Type B pancreatic cell (in vitro differentiated cells): Measurements from ENCODE around the gene POLH. TPM values are rescaled to one million over a fixed set of nuclear protein-coding genes. Genes with fewer than 3 reads are reported as not detected.

Experiments used
- DNase-seq: peaks from one replicate; pipeline ENCODE4 v3.0.0; 2021; ENCODE audit warnings: mixed read lengths; ENCODE audit not compliant: unreplicated experiment; ENCODE audit errors: extremely low spot score
- H3K27ac Mint-ChIP-seq: 2 replicates; pipeline ENCODE4 v1.8.0; 2021; ENCODE audit warnings: mild to moderate bottlenecking, mixed read lengths
- H3K27me3 Mint-ChIP-seq: 2 replicates; pipeline ENCODE4 v1.8.0; 2021; ENCODE audit warnings: mixed read lengths
- H3K36me3 Mint-ChIP-seq: 2 replicates; pipeline ENCODE4 v1.8.0; 2021; ENCODE audit warnings: mixed read lengths
- H3K4me1 Mint-ChIP-seq: one replicate; pipeline ENCODE4 v1.8.0; 2021; ENCODE audit warnings: mixed read lengths; ENCODE audit not compliant: unreplicated experiment
- H3K4me3 Mint-ChIP-seq: 2 replicates; pipeline ENCODE4 v1.8.0; 2021; ENCODE audit warnings: mild to moderate bottlenecking, mixed read lengths
- H3K9me3 Mint-ChIP-seq: 2 replicates; pipeline ENCODE4 v1.8.0; 2021; ENCODE audit warnings: mixed read lengths
- CTCF ChIP-seq: fragments of 200-600 bp; sonication (generic); conservative IDR thresholded peaks from 2 replicates; pipeline ENCODE4 v1.5.0; 2021; ENCODE audit warnings: antibody characterized with exemption, mild to moderate bottlenecking
- total RNA-seq: library from RNA; stranded (reverse); gene quantifications from 2 replicates; pipeline ENCODE4 v1.2.1, GENCODE V29; 2021; ENCODE audit warnings: low replicate concordance

POLH gene
- total RNA-seq, 1 donor from 2014 or later = 33.2 TPM

GRCh38 chr6:43608310-43608763 lies 32.4 kb downstream of the POLH start:
- Mint-ChIP-seq H3K4me3 (no peak overlapping the region), H3K9me3 (no peaks in the 10 kb centered on the region), H3K36me3 (peaks cover 22% of the 10 kb centered on the region), H3K27me3 (no peaks in the 10 kb centered on the region), H3K27ac (no peak overlapping the region), H3K4me1 (peaks cover 4% of the 10 kb centered on the region)
- peak; percentile 91 for TF ChIP-seq CTCF
- DNase-seq = no peak

GRCh38 chr6:43608807-43609206 lies 32.8 kb downstream of the POLH start:
- no peak for DNase-seq
- H3K4me1 Mint-ChIP-seq = peaks cover 4% of the 10 kb centered on the region
- no peaks in the 10 kb centered on the region for H3K27me3 Mint-ChIP-seq
- no peak overlapping the region for H3K4me3 Mint-ChIP-seq
- no peak overlapping the region for H3K27ac Mint-ChIP-seq
- TF ChIP-seq CTCF = no peak
- no peaks in the 10 kb centered on the region for H3K9me3 Mint-ChIP-seq
- peaks cover 20% of the 10 kb centered on the region for H3K36me3 Mint-ChIP-seq

- H3K4me3 Mint-ChIP-seq = no peak overlapping the region
- no peak for DNase-seq
- no peaks in the 10 kb centered on the region for H3K9me3 Mint-ChIP-seq
- peaks cover 19% of the 10 kb centered on the region for H3K36me3 Mint-ChIP-seq
- H3K27ac Mint-ChIP-seq = no peak overlapping the region
- no peak for TF ChIP-seq CTCF
- H3K4me1 Mint-ChIP-seq = peaks cover 4% of the 10 kb centered on the region
- H3K27me3 Mint-ChIP-seq = no peaks in the 10 kb centered on the region
Measured at GRCh38 chr6:43609402-43609801, 33.4 kb downstream of the POLH start.

- H3K36me3 Mint-ChIP-seq = peaks cover 14% of the 10 kb centered on the region
- no peak for TF ChIP-seq CTCF
- H3K27ac Mint-ChIP-seq = no peak overlapping the region
- DNase-seq = no peak
- H3K27me3 Mint-ChIP-seq = no peaks in the 10 kb centered on the region
- H3K9me3 Mint-ChIP-seq = no peaks in the 10 kb centered on the region
- no peak overlapping the region for H3K4me3 Mint-ChIP-seq
- H3K4me1 Mint-ChIP-seq = peaks cover 4% of the 10 kb centered on the region
Measured at GRCh38 chr6:43610431-43610830, 34.4 kb downstream of the POLH start.

- H3K9me3 Mint-ChIP-seq = no peaks in the 10 kb centered on the region
- no peak for TF ChIP-seq CTCF
- no peak overlapping the region for H3K27ac Mint-ChIP-seq
- peaks cover 7% of the 10 kb centered on the region for H3K36me3 Mint-ChIP-seq
- H3K27me3 Mint-ChIP-seq = no peaks in the 10 kb centered on the region
- DNase-seq = no peak
- no peak overlapping the region for H3K4me3 Mint-ChIP-seq
- no peaks in the 10 kb centered on the region for H3K4me1 Mint-ChIP-seq
Measured at GRCh38 chr6:43613721-43614395, 37.9 kb downstream of the POLH start.
